Choroid plexus epithelial cell (primary cell): ENCODE results near the gene C11orf98.

Source experiments
- DNase-seq: peaks from one replicate; pipeline ENCODE4 v3.0.0-alpha.2; 2010; ENCODE audit warnings: low read depth
- H3K4me3 ChIP-seq: 2 replicates; pipeline ENCODE4 v1.5.1; 2011; ENCODE audit warnings: low read depth, mild to moderate bottlenecking, control low read depth, low read length, moderate library complexity
- TF ChIP-seq, protein P1 (sequence below): conservative IDR thresholded peaks from 2 replicates; pipeline ENCODE4 v1.5.1; 2011; ENCODE audit warnings: low read depth, mild to moderate bottlenecking, control low read depth, inconsistent platforms, low read length, moderate library complexity

The C11orf98 gene

DNA sequence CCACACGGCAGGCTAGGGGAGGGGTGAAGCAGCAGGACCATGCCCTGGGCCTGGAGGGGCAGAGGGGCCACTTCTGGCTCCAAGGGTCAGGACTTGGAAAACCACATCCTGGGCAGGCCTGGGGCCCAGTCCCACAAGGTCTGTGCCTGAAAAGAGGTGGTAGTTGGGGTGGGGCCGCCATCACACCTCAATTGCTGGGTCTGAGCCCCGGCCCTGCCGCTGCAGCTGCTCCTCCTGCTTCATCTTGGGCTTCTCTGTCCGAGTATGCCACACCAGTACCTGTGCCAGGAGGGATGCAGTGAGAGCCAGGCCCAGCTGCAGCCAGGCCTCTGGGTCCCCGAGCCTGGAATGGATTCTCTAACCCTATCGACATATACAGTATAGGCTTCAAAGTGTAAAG is 49.5 kb downstream of the C11orf98 start:
- H3K4me3 ChIP-seq = no peak overlapping the region
- TF ChIP-seq, protein P1, sequence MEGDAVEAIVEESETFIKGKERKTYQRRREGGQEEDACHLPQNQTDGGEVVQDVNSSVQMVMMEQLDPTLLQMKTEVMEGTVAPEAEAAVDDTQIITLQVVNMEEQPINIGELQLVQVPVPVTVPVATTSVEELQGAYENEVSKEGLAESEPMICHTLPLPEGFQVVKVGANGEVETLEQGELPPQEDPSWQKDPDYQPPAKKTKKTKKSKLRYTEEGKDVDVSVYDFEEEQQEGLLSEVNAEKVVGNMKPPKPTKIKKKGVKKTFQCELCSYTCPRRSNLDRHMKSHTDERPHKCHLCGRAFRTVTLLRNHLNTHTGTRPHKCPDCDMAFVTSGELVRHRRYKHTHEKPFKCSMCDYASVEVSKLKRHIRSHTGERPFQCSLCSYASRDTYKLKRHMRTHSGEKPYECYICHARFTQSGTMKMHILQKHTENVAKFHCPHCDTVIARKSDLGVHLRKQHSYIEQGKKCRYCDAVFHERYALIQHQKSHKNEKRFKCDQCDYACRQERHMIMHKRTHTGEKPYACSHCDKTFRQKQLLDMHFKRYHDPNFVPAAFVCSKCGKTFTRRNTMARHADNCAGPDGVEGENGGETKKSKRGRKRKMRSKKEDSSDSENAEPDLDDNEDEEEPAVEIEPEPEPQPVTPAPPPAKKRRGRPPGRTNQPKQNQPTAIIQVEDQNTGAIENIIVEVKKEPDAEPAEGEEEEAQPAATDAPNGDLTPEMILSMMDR = no peak
- DNase-seq = no peak

DNA sequence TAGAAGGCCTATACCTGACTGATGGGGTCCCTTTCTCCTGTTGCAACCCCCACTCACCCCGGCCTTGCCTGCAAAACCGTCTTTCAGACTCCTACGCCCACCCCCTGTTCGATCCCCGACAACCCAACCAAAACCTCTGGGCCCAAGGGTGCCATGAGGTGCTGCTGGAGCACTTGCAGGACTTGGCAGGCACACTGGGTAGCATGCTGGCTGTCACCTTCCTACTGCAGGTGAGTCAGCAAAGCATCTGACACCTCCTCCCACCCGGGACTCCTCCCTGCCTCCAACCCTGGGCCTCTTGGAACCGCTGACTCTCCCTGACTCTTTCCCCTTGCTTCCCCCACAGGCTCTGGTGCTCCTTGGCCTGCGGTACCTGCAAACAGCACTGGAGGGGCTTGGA is 50.7 kb downstream of the C11orf98 start:
- DNase-seq = no peak
- H3K4me3 ChIP-seq = no peak overlapping the region
- TF ChIP-seq, protein P1 = no peak

DNA sequence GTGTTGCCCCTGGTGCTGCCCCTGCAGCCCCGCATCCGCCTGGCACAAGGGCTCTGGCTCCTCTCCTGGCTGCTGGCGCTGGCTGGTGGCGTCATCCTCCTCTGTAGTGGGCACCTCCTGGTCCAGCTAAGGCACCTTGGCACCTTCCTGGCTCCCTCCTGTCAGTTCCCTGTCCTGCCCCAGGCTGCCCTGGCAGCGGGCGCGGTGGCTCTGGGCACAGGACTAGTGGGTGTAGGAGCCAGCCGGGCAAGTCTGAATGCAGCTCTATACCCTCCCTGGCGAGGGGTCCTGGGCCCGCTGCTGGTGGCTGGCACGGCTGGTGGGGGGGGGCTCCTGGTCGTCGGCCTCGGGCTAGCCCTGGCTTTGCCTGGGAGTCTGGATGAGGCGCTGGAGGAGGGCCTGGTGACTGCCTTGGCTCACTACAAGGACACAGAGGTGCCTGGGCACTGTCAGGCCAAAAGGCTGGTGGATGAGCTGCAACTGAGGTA is 51.7 kb downstream of the C11orf98 start:
- no peak overlapping the region for H3K4me3 ChIP-seq
- no peak for DNase-seq
- TF ChIP-seq, protein P1 = no peak
